ENCODE data around the gene MBD2.

MBD2 gene

DNA sequence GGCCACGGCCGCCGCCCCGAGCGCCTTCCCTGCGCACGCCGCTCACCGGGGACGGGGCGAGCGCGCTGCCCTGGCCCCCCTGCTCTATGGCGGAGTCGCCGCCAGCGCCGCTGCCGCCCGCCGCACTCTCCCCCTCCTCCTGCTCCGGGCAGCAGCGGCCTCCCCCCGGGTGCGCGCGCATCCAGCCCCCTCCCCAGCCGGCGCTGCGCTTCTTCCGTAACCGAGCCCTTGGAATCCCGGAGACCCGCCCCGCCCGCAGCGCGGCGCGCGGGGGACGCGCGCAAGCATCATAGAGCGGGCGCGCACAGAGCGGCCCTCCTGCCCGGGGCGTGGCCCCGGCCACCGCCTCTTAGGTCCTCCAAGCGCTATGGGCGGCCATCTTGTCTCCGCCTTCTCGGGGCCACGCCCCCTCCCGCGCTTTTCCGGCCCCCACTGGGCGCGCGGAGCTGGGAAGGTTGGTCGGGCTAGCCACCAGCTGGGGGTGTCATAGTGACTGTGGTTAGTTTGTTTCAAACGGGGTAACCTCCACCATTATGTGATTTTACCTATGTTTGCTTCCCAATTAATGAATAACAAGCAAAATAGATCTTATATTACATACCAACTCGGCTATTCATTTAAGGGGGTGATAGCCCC, at the start of gene MBD2:
MBD2 (minus strand) TSS at position 291 of the 636 bp plus-strand sequence; CDS start at position 181, 110 bp downstream.
- H3K27ac ChIP-seq = peak within 1 kb of the TSS; percentile 82
- no peak for TF ChIP-seq ZFX (IDR thresholded peaks at IDR 0.05)
- TF ChIP-seq, protein P1, sequence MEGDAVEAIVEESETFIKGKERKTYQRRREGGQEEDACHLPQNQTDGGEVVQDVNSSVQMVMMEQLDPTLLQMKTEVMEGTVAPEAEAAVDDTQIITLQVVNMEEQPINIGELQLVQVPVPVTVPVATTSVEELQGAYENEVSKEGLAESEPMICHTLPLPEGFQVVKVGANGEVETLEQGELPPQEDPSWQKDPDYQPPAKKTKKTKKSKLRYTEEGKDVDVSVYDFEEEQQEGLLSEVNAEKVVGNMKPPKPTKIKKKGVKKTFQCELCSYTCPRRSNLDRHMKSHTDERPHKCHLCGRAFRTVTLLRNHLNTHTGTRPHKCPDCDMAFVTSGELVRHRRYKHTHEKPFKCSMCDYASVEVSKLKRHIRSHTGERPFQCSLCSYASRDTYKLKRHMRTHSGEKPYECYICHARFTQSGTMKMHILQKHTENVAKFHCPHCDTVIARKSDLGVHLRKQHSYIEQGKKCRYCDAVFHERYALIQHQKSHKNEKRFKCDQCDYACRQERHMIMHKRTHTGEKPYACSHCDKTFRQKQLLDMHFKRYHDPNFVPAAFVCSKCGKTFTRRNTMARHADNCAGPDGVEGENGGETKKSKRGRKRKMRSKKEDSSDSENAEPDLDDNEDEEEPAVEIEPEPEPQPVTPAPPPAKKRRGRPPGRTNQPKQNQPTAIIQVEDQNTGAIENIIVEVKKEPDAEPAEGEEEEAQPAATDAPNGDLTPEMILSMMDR (conservative IDR thresholded peaks at IDR 0.05) = no peak; the same call in none of the 2 replicates

DNA sequence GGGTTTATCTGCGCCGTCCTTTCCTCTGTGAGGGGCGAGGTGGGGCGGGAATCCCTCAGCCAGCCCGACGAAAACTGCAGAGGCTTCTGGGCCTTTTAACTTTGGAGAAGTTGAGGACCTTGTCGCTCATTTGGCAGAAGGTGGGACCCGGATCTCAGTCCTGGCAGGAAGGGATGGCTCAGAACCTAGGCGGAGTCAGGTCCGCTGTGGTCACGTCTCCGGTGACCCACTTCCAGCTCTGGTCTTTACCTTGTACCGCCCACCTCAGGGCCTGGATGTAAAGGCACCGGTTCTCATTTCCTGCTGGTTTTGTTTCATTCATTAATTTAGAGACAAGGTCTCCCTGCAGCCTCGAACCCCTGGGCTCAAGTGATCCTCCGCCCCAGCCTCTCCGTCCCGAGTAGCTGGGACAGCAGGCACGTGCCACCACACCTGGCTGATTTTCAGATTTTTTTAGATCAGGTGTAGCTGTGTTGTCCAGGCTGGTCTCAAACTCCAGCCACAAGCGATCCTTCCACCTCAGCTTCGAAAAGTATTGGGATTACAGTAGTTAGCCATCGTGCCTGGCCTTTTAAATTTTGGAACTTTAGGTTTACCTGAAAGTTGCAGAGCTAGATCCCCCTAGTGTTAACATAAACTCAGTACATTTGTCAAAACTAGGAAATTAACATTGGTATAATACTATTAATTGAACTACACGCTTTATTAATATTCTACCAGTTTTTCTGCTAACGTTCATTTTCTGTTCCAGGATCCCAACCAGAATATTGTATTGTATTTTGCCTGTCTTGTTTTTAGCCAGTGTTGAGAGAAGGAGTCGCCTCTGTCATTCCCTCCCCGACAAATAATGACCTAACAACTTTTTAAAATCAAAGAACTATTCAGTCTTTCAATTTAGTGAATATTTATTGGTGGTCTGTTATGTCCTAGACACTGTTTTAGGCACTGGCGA, 45.7 kb upstream of the MBD2 start:
- peak overlapping the region; percentile 97 for H3K27ac ChIP-seq
- TF ChIP-seq, protein P1 (conservative IDR thresholded peaks at IDR 0.05) = peak; percentile 53
- TF ChIP-seq ZFX (IDR thresholded peaks at IDR 0.05) = no peak

GRCh38 chr18:54268751-54269150, 44.3 kb upstream of the MBD2 start:
- TF ChIP-seq ZFX (IDR thresholded peaks at IDR 0.05) = no peak
- TF ChIP-seq, protein P1 (conservative IDR thresholded peaks at IDR 0.05) = no peak
- peak overlapping the region; percentile 97 for H3K27ac ChIP-seq

GRCh38 chr18:54267701-54268100, 43.2 kb upstream of the MBD2 start:
- TF ChIP-seq, protein P1 (conservative IDR thresholded peaks at IDR 0.05) = no peak
- TF ChIP-seq ZFX (IDR thresholded peaks at IDR 0.05) = no peak
- no peak overlapping the region for H3K27ac ChIP-seq

- peak overlapping the region; percentile 65; the same call in 1 of the 2 replicates for H3K27ac ChIP-seq
- TF ChIP-seq ZFX (IDR thresholded peaks at IDR 0.05) = no peak
- TF ChIP-seq, protein P1 (conservative IDR thresholded peaks at IDR 0.05) = no peak
Measured at GRCh38 chr18:54263904-54264336, 39.5 kb upstream of the MBD2 start.

- H3K27ac ChIP-seq = no peak overlapping the region
- TF ChIP-seq, protein P1 (conservative IDR thresholded peaks at IDR 0.05) = no peak
- no peak for TF ChIP-seq ZFX (IDR thresholded peaks at IDR 0.05)
Measured at GRCh38 chr18:54261894-54262293, 37.4 kb upstream of the MBD2 start.
